IMR-90 (cell line): ENCODE data around the gene WNT8B. TPM values are rescaled to one million over a fixed set of nuclear protein-coding genes. Genes with fewer than 3 reads are reported as not detected.

Source experiments
- ATAC-seq: fragments of 200-7000 bp; cut with Tn5 transposase; 2 replicates; pipeline ENCODE4 v1.9.1; 2020; ENCODE audit warnings: low read depth, mild to moderate bottlenecking, moderate library complexity
- BruUV-seq: library from RNA; stranded (reverse); fragments of 400-500 nt; replicated peaks from 2 replicates; lab custom pipeline; 2021; lab: Mats Ljungman, UMichigan
- CTCF ChIA-PET: fragments of 300-600 bp; formaldehyde crosslinking; extraction: SDS; loops from one replicate; lab custom pipeline; 2021; ENCODE audit warnings: antibody characterized with exemption; lab: Yijun Ruan, JAX
- POLR2A ChIA-PET: fragments of 300-600 bp; sonication (Branson Sonifier 250); formaldehyde crosslinking; loops from one replicate; lab custom pipeline; 2022; ENCODE audit warnings: antibody characterized with exemption; ENCODE audit not compliant: unreplicated experiment; lab: Charles Lee
- DNase-seq: peaks from one replicate; pipeline ENCODE4 v3.0.0; 2013
- H2AFZ ChIP-seq: replicated peaks from 2 replicates; pipeline ENCODE3; 2013; ENCODE audit warnings: low read length, mild to moderate bottlenecking; ENCODE audit not compliant: poor library complexity
- H2AK5ac ChIP-seq: 2 replicates; pipeline ENCODE4 v1.6.1; 2013; ENCODE audit warnings: low read depth, low read length, inconsistent platforms
- H2AK9ac ChIP-seq: replicated peaks from 2 replicates; pipeline ENCODE3; 2013; ENCODE audit warnings: mild to moderate bottlenecking, low read depth, low read length, moderate library complexity; ENCODE audit not compliant: poor library complexity
- H2BK120ac ChIP-seq: 2 replicates; pipeline ENCODE4 v1.6.1; 2013; ENCODE audit warnings: low read depth, low read length, inconsistent platforms
- H2BK15ac ChIP-seq: 3 replicates; pipeline ENCODE4 v1.6.1; 2013; ENCODE audit warnings: low read depth, low read length, inconsistent platforms
- H2BK20ac ChIP-seq: 2 replicates; pipeline ENCODE4 v1.6.1; 2013; ENCODE audit warnings: low read depth, mild to moderate bottlenecking, inconsistent platforms, low read length, moderate library complexity
- H2BK5ac ChIP-seq: 2 replicates; pipeline ENCODE4 v1.6.1; 2013; ENCODE audit warnings: mild to moderate bottlenecking, low read depth, low read length, inconsistent platforms; ENCODE audit not compliant: poor library complexity, severe bottlenecking
- H3K14ac ChIP-seq: replicated peaks from 2 replicates; pipeline ENCODE4 v1.6.1; 2013; ENCODE audit warnings: low read depth, low read length, inconsistent platforms
- H3K18ac ChIP-seq: 2 replicates; pipeline ENCODE4 v1.6.1; 2013; ENCODE audit warnings: low read depth, low read length, control low read depth
- H3K23ac ChIP-seq: 2 replicates; pipeline ENCODE4 v1.6.1; 2013; ENCODE audit warnings: low read depth, low read length, inconsistent platforms
- H3K27ac ChIP-seq: 2 replicates; pipeline ENCODE4 v1.5.1; 2013; ENCODE audit warnings: mild to moderate bottlenecking, control low read depth, low read length; ENCODE audit not compliant: insufficient read depth
- H3K27me3 ChIP-seq: 2 replicates; pipeline ENCODE4 v1.6.1; 2013; ENCODE audit warnings: low read length; ENCODE audit not compliant: control insufficient read depth, insufficient read depth
- H3K36me3 ChIP-seq: 2 replicates; pipeline ENCODE4 v1.6.1; 2013; ENCODE audit warnings: low read length, mixed read lengths; ENCODE audit not compliant: control insufficient read depth, insufficient read depth
- H3K4ac ChIP-seq: 2 replicates; pipeline ENCODE4 v1.6.1; 2013; ENCODE audit warnings: low read depth, low read length, inconsistent platforms
- H3K4me1 ChIP-seq: 2 replicates; pipeline ENCODE4 v1.6.1; 2013; ENCODE audit warnings: low read length, mixed read lengths; ENCODE audit not compliant: control insufficient read depth, insufficient read depth
- H3K4me2 ChIP-seq: 2 replicates; pipeline ENCODE4 v1.6.1; 2013; ENCODE audit warnings: low read depth, mild to moderate bottlenecking, control low read depth, low read length, moderate library complexity
- H3K4me3 ChIP-seq: 2 replicates; pipeline ENCODE4 v1.5.1; 2013; ENCODE audit warnings: low read depth, mild to moderate bottlenecking, control low read depth, low read length, moderate library complexity; ENCODE audit not compliant: insufficient read depth
- H3K56ac ChIP-seq: 2 replicates; pipeline ENCODE4 v1.6.1; 2013; ENCODE audit warnings: low read length, inconsistent platforms; ENCODE audit not compliant: insufficient read depth; ENCODE audit errors: extremely low read depth
- H3K79me1 ChIP-seq, 2 experiments: 2 replicates each; pipeline ENCODE4 v1.6.1; 2013; ENCODE audit warnings: low read length in 2 of 2, inconsistent platforms in 1 of 2, low read depth in 1 of 2
- H3K9ac ChIP-seq: 2 replicates; pipeline ENCODE4 v1.6.1; 2013; ENCODE audit warnings: low read depth, low read length, control low read depth
- H3K9me1 ChIP-seq: 2 replicates; pipeline ENCODE4 v1.6.1; 2013; ENCODE audit warnings: low read length, inconsistent platforms; ENCODE audit not compliant: insufficient read depth
- H3K9me3 ChIP-seq: 2 replicates; pipeline ENCODE4 v1.6.1; 2013; ENCODE audit warnings: low read length; ENCODE audit not compliant: control insufficient read depth, insufficient read depth
- H4K20me1 ChIP-seq: 2 replicates; pipeline ENCODE4 v1.6.1; 2013; ENCODE audit warnings: low read length, inconsistent platforms; ENCODE audit not compliant: insufficient read depth
- H4K5ac ChIP-seq: 2 replicates; pipeline ENCODE4 v1.6.1; 2013; ENCODE audit warnings: mild to moderate bottlenecking, low read depth, low read length, control low read depth
- H4K8ac ChIP-seq, 2 experiments: 2 replicates each; pipeline ENCODE4 v1.6.1; 2013; ENCODE audit warnings: low read depth in 2 of 2, low read length in 2 of 2, control low read depth in 1 of 2, inconsistent platforms in 1 of 2
- H4K91ac ChIP-seq: 2 replicates; pipeline ENCODE4 v1.6.1; 2013; ENCODE audit warnings: low read depth, low read length, inconsistent platforms; ENCODE audit not compliant: insufficient read depth
- MAFK ChIP-seq: IDR thresholded peaks from 2 replicates; pipeline ENCODE4 v1.6.1; 2012; ENCODE audit warnings: low read depth, low read length, improper control_type of control experiment
- POLR2A ChIP-seq: IDR thresholded peaks from 2 replicates; pipeline ENCODE4 v1.6.1; 2012; ENCODE audit warnings: mild to moderate bottlenecking, low read depth, low read length
- WGBS, 2 experiments: methylation state at CpG; one replicate each; pipeline versions ENCODE4 v1.1.5 to v1.1.7; 2013; ENCODE audit warnings: missing lambda C conversion rate in 2 of 2; ENCODE audit not compliant: insufficient read length in 1 of 2; ENCODE audit errors: extremely low coverage in 2 of 2; 5-methylcytosine and 5-hydroxymethylcytosine counted together
- dilution Hi-C: fragments of 300-500 bp; cut with HindIII; formaldehyde crosslinking; loops from one replicate; pipeline ENCODE4 v1.14.3; 2018; ENCODE audit warnings: low sequenced_read_pairs; ENCODE audit not compliant: unreplicated experiment
- in situ Hi-C: fragments of 300-500 bp; cut with MboI; formaldehyde crosslinking; loops from 3 replicates; pipeline ENCODE4 v1.14.3; 2019; ENCODE audit warnings: low sequenced_read_pairs, inconsistent platforms, mixed read lengths
- intact Hi-C: fragments of 100-400 bp; cut with micrococcal nuclease; formaldehyde crosslinking; loops from 2 replicates; pipeline ENCODE4 v1.10.0; 2022
- polyA plus RNA-seq, 3 experiments: library from polyadenylated mRNA; depleted of rRNA; stranded (reverse); fragments of >200 nt; gene quantifications; 2 replicates each; pipeline ENCODE4 v1.2.3, GENCODE V29; 2012; ENCODE audit warnings: low replicate concordance in 1 of 3
- total RNA-seq: library from RNA; depleted of rRNA; stranded (reverse); fragments of >200 nt; gene quantifications from 2 replicates; pipeline ENCODE4 v1.2.3, GENCODE V29; 2012

WNT8B gene
- total and polyA plus RNA-seq, 2 of the 4 experiments (the other 2 are of a cell fraction) = 0.03 TPM; not detected in 1

DNA sequence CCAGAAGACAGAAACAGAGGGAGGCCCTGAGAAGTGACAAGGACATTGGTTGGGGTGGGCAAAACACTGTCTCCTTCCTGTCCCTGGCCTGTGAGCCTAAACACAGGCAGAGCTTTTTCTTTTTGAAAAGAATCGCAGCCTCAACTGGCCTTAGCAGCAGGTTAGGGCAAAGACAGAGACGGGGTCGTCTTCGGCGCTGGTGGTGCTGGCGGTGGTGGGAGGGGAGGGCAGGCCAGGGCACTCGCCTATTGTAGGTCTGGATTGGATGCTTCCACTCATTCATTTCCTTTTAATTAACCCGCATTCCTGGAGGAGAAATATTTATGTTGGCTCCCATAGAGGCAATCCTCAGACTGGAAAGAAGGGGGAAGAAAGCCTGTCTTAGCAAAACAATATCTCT is 22.6 kb downstream of the WNT8B start:
- H3K9ac ChIP-seq = no peak overlapping the region
- H3K4me1 ChIP-seq = peaks cover 4% of the 10 kb centered on the region; the same call in 1 of the 2 replicates
- intact Hi-C loops = no loop called here
- ChIA-PET CTCF (no interaction called here), POLR2A (no interaction called here)
- H3K27ac ChIP-seq = no peak overlapping the region
- H2AK5ac ChIP-seq = no peak overlapping the region
- ATAC-seq (no peak), DNase-seq (no peak)
- no peak overlapping the region for H2BK5ac ChIP-seq
- H3K4me3 ChIP-seq = no peak overlapping the region
- H3K9me1 ChIP-seq = no peaks in the 10 kb centered on the region
- dilution Hi-C loops = no loop called here
- in situ Hi-C loops = no loop called here
- no peak overlapping the region for H4K91ac ChIP-seq
- no CpG with 5 or more reads among the region's 8 CpGs for WGBS, 2 experiments
- no peaks in the 10 kb centered on the region for H3K9me3 ChIP-seq
- no peak overlapping the region for H3K4ac ChIP-seq
- no peak overlapping the region for H3K56ac ChIP-seq
- TF ChIP-seq POLR2A (no peak), MAFK (no peak)
- H2BK120ac ChIP-seq = no peak overlapping the region
- no peaks in the 10 kb centered on the region; the same call in 1 of the 2 replicates for H4K20me1 ChIP-seq
- H2AK9ac ChIP-seq = no peak overlapping the region
- no peak overlapping the region for H3K4me2 ChIP-seq
- H2AFZ ChIP-seq = no peak overlapping the region
- no peak overlapping the region for H3K18ac ChIP-seq
- H3K23ac ChIP-seq = no peak overlapping the region
- H2BK15ac ChIP-seq = no peak overlapping the region
- no peak overlapping the region for H2BK20ac ChIP-seq
- no peaks in the 10 kb centered on the region for H3K79me1 ChIP-seq
- no TSS peak for BruUV-seq
- peaks cover 24% of the 10 kb centered on the region for H3K27me3 ChIP-seq
- no peak overlapping the region for H4K5ac ChIP-seq
- no peak overlapping the region for H4K8ac ChIP-seq
- no peak overlapping the region for H3K14ac ChIP-seq
- peaks cover 18% of the 10 kb centered on the region for H3K36me3 ChIP-seq
